Panc1 (cell line): ENCODE data around the gene QSOX1. TPM values are rescaled to one million over a fixed set of nuclear protein-coding genes. Genes with fewer than 3 reads are reported as not detected.

Experiments
- ATAC-seq: fragments of 200-7000 bp; cut with Tn5 transposase; 2 replicates; pipeline ENCODE4 v1.9.1; 2020; ENCODE audit warnings: mild to moderate bottlenecking, moderate library complexity
- BruUV-seq: library from RNA; stranded (reverse); fragments of 400-500 nt; replicated peaks from 2 replicates; lab custom pipeline; 2021; lab: Mats Ljungman, UMichigan
- CTCF ChIA-PET: fragments of 300-600 bp; sonication (Branson Sonifier 250); formaldehyde crosslinking; loops from one replicate; lab custom pipeline; 2022; ENCODE audit warnings: antibody characterized with exemption; lab: Charles Lee
- POLR2A ChIA-PET: fragments of 300-600 bp; sonication (Branson Sonifier 250); formaldehyde crosslinking; loops from one replicate; lab custom pipeline; 2022; ENCODE audit warnings: antibody characterized with exemption; lab: Charles Lee
- DNase-seq: peaks from one replicate; pipeline ENCODE4 v3.0.0-alpha.2; 2010; ENCODE audit warnings: low read depth, low spot score
- H3K27ac ChIP-seq: 2 replicates; pipeline ENCODE4 v1.5.1; 2011; ENCODE audit warnings: mild to moderate bottlenecking, low read length, inconsistent platforms
- H3K27me3 ChIP-seq: fragments of 200-500 bp; sonication (Bioruptor generic); 2 replicates; pipeline ENCODE4 v1.6.0; 2014; ENCODE audit warnings: low read length, inconsistent platforms; ENCODE audit not compliant: control insufficient read depth, insufficient read depth
- H3K36me3 ChIP-seq: fragments of 200-500 bp; sonication (Bioruptor generic); 2 replicates; pipeline ENCODE4 v1.5.1; 2014; ENCODE audit warnings: inconsistent platforms, mild to moderate bottlenecking, low read length, moderate library complexity; ENCODE audit not compliant: control insufficient read depth, insufficient read depth
- H3K4me1 ChIP-seq: 2 replicates; pipeline ENCODE4 v1.5.1; 2011; ENCODE audit warnings: inconsistent platforms, mild to moderate bottlenecking, low read length, moderate library complexity; ENCODE audit not compliant: control insufficient read depth, insufficient read depth
- H3K4me3 ChIP-seq, 2 experiments: 2 replicates each; pipeline ENCODE4 v1.5.1; 2011 to 2012; ENCODE audit warnings: low read depth in 2 of 2, low read length in 2 of 2, mild to moderate bottlenecking in 2 of 2, inconsistent platforms in 1 of 2, moderate library complexity in 1 of 2
- H3K9me3 ChIP-seq: fragments of 200-500 bp; sonication (Bioruptor generic); 2 replicates; pipeline ENCODE4 v1.5.1; 2014; ENCODE audit warnings: low read depth, mild to moderate bottlenecking, inconsistent platforms, low read length, moderate library complexity; ENCODE audit not compliant: control insufficient read depth, insufficient read depth
- POLR2AphosphoS5 ChIP-seq: IDR thresholded peaks from 2 replicates; pipeline ENCODE4 v1.6.1; 2012; ENCODE audit warnings: mild to moderate bottlenecking, low read depth, low read length, moderate library complexity
- SIN3A ChIP-seq: IDR thresholded peaks from 2 replicates; pipeline ENCODE4 v1.6.1; 2012; ENCODE audit warnings: low read depth, mild to moderate bottlenecking, low read length, moderate library complexity, borderline replicate concordance; ENCODE audit not compliant: insufficient read depth
- TCF7L2 ChIP-seq: IDR thresholded peaks from 2 replicates; pipeline ENCODE4 v1.6.1; 2011; ENCODE audit warnings: mild to moderate bottlenecking, low read depth, low read length, inconsistent platforms
- in situ Hi-C: cut with HindIII; loops from 2 replicates; pipeline ENCODE4 v1.10.0; 2016; ENCODE audit warnings: low sequenced_read_pairs, low pct_unique_long_range_greater_than_20kb
- intact Hi-C: fragments of 100-400 bp; cut with micrococcal nuclease; formaldehyde crosslinking; loops from one replicate; pipeline ENCODE4 v1.10.0; 2022; ENCODE audit not compliant: unreplicated experiment
- total RNA-seq: library from RNA; stranded (reverse); gene quantifications from one replicate; pipeline ENCODE4 v1.2.1, GENCODE V29; 2021; ENCODE audit not compliant: unreplicated experiment
- TF ChIP-seq, protein P1 (sequence below), 2 experiments: IDR thresholded peaks; 2 replicates each; pipeline ENCODE4 v1.6.1; 2011 to 2012; ENCODE audit warnings: low read depth in 2 of 2, control low read depth in 1 of 2, low read length in 1 of 2, mild to moderate bottlenecking in 1 of 2, moderate library complexity in 1 of 2; ENCODE audit not compliant: insufficient read depth in 1 of 2
- TF ChIP-seq, protein P2 (sequence below): fragments of 450-650 bp; IDR thresholded peaks from 2 replicates; pipeline ENCODE4 v1.5.1; 2017; ENCODE audit warnings: mild to moderate bottlenecking

QSOX1 gene
- total RNA-seq, 1 experiment from 2014 or later: 152 TPM

DNA sequence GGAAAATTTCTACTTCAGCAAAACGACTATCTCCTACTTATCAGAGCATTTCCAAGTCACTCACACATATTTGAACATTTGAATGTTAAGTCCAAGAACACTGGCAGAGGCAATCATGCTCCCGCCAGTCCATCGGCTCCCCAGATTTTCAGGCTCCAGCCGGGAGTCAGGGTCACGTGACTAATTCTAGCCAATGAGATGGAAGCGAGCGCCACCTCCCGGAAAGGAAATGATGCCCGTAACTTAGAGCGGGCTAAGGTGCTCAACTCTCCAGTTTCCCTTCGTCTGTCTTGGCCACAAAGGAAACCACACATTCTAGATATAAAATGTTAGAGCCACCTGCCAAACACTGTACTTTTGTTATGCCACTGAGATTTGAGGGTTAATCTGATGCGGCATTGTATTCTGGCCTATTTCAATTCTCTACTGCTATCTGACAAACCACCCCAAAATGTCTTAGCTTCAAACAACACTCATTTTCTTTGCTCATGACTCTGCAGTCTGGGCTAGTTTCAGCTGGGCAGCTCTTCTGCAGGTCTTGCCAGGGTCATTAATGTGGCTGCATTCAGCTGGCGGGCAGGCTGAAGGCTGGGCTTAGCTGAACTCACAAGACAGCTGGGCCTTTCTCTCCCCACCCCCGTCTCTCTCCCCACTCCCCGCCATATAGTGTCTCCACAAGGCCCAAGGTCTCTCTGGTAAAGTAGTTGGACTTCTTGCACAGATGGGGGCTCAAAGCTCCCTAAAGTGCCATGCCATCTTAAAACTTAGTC, 58.9 kb downstream of the QSOX1 start:
- H3K36me3 ChIP-seq: no peaks in the 10 kb centered on the region
- H3K27ac ChIP-seq: no peak overlapping the region
- H3K27me3 ChIP-seq: no peaks in the 10 kb centered on the region
- no peaks in the 10 kb centered on the region for H3K9me3 ChIP-seq
- ChIA-PET CTCF (no interaction called here), POLR2A (no interaction called here)
- H3K4me3 ChIP-seq: no peak overlapping the region
- ATAC-seq (no peak), DNase-seq (no peak)
- TF ChIP-seq POLR2AphosphoS5: no peak
- no TSS peak for BruUV-seq
- intact Hi-C loops (no loop called here), in situ Hi-C loops (no loop called here)
- no peaks in the 10 kb centered on the region for H3K4me1 ChIP-seq

DNA sequence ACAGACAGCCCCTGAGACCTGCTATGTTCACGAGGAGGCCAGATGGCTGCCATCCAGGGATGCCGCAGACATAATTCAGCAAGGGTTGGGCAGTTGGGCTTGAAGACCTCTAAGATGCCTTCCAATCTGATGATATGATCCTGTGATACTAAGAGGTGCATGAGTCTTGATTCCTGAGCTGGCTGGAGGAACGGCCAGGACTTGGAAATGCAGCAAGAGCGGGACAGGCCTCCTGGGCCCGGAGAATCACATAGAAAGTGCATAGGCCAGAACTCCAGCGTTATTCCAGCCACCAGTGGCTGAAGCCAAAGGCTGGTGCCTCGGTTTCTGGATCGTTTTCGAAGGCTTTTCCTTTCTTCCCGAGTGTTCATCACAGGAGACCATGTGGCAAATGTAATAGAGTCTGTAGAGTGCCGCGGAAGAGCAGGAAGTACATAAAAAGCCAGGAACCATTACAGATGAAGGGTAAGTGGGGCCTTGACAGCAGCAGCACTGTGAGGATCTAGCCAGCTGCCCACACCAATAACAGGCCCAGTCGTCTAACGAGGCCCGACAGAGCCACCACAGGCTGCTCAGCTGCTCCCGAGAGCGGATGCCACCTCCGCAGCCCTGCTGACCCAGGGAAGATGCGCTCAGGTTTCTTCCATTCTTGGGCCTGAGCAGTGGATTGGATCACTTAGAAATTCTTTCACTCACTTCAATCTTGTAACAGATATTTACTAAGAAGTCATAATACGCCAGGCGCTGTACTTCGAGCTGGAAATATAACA, 61.4 kb downstream of the QSOX1 start:
- Histone ChIP-seq H3K9me3 (no peaks in the 10 kb centered on the region), H3K27me3 (no peaks in the 10 kb centered on the region), H3K4me3 (no peak overlapping the region), H3K4me1 (no peaks in the 10 kb centered on the region), H3K36me3 (no peaks in the 10 kb centered on the region), H3K27ac (no peak overlapping the region)
- CTCF ChIA-PET: no interaction called here
- intact Hi-C loops: no loop called here
- no TSS peak for BruUV-seq
- no peak for TF ChIP-seq POLR2AphosphoS5
- ATAC-seq: no peak
- POLR2A ChIA-PET: no interaction called here
- in situ Hi-C loops: no loop called here
- no peak for DNase-seq

DNA sequence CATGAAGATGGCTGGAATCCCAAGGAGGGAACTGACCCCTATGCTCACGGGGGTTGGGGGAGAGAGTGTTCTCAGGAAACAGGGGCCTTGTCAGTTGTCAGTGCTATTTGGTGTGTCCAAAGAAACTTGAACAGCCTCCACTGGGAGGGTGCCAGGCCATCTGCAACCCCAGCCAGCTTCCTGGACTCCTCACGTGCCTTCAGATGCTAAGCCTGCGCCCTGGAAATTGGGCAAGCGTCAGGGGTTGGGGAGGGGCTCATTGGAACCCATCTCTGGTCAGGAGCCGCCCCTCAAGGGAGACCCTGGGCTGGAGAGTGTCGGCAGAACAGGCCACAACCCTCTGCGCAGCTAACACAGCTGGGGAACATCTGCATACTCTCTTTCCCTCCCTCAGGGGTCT, 62.3 kb downstream of the QSOX1 start:
- no peak for TF ChIP-seq SIN3A
- TF ChIP-seq, protein P1, sequence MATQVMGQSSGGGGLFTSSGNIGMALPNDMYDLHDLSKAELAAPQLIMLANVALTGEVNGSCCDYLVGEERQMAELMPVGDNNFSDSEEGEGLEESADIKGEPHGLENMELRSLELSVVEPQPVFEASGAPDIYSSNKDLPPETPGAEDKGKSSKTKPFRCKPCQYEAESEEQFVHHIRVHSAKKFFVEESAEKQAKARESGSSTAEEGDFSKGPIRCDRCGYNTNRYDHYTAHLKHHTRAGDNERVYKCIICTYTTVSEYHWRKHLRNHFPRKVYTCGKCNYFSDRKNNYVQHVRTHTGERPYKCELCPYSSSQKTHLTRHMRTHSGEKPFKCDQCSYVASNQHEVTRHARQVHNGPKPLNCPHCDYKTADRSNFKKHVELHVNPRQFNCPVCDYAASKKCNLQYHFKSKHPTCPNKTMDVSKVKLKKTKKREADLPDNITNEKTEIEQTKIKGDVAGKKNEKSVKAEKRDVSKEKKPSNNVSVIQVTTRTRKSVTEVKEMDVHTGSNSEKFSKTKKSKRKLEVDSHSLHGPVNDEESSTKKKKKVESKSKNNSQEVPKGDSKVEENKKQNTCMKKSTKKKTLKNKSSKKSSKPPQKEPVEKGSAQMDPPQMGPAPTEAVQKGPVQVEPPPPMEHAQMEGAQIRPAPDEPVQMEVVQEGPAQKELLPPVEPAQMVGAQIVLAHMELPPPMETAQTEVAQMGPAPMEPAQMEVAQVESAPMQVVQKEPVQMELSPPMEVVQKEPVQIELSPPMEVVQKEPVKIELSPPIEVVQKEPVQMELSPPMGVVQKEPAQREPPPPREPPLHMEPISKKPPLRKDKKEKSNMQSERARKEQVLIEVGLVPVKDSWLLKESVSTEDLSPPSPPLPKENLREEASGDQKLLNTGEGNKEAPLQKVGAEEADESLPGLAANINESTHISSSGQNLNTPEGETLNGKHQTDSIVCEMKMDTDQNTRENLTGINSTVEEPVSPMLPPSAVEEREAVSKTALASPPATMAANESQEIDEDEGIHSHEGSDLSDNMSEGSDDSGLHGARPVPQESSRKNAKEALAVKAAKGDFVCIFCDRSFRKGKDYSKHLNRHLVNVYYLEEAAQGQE (IDR thresholded peaks at IDR 0.05; ENCODE audit: insufficient read depth in 1 of 2, low read depth in 2 of 2, low read length in 1 of 2): no peak
- TF ChIP-seq POLR2AphosphoS5: no peak
- TF ChIP-seq TCF7L2: no peak
- TF ChIP-seq, protein P2, sequence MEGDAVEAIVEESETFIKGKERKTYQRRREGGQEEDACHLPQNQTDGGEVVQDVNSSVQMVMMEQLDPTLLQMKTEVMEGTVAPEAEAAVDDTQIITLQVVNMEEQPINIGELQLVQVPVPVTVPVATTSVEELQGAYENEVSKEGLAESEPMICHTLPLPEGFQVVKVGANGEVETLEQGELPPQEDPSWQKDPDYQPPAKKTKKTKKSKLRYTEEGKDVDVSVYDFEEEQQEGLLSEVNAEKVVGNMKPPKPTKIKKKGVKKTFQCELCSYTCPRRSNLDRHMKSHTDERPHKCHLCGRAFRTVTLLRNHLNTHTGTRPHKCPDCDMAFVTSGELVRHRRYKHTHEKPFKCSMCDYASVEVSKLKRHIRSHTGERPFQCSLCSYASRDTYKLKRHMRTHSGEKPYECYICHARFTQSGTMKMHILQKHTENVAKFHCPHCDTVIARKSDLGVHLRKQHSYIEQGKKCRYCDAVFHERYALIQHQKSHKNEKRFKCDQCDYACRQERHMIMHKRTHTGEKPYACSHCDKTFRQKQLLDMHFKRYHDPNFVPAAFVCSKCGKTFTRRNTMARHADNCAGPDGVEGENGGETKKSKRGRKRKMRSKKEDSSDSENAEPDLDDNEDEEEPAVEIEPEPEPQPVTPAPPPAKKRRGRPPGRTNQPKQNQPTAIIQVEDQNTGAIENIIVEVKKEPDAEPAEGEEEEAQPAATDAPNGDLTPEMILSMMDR: no peak
- intact Hi-C loops: no loop called here
- ChIA-PET POLR2A (no interaction called here), CTCF (no interaction called here)
- Histone ChIP-seq H3K27me3 (no peaks in the 10 kb centered on the region), H3K4me3 (no peak overlapping the region), H3K27ac (no peak overlapping the region), H3K36me3 (no peaks in the 10 kb centered on the region), H3K4me1 (no peaks in the 10 kb centered on the region), H3K9me3 (no peaks in the 10 kb centered on the region)
- in situ Hi-C loops: no loop called here
- no TSS peak for BruUV-seq
- no peak for DNase-seq
- ATAC-seq: no peak
